NT2/D1 (cell line): Measurements from ENCODE around the gene SNED1.

Experiments
- YY1 ChIP-seq: IDR thresholded peaks from 2 replicates; pipeline ENCODE4 v1.6.1; 2011; ENCODE audit not compliant: insufficient read length, insufficient read depth
- ZNF274 ChIP-seq: IDR thresholded peaks from 2 replicates; pipeline ENCODE4 v1.6.1; 2011; ENCODE audit warnings: mild to moderate bottlenecking, low read depth, low read length

GRCh38 chr2:241120440-241120839, 122.0 kb downstream of the SNED1 start:
- no peak for TF ChIP-seq YY1
- TF ChIP-seq ZNF274: no peak
